ENCODE measurements around the gene CNTNAP4. TPM values are rescaled to one million over a fixed set of nuclear protein-coding genes. Genes with fewer than 3 reads are reported as not detected.

CNTNAP4 gene
- polyA plus RNA-seq, 1 donor: 2.4 TPM

- Histone ChIP-seq H3K4me1 (ENCODE audit: control insufficient read depth, insufficient read depth, low read length) (no peaks in the 10 kb centered on the region), H3K27ac (ENCODE audit: low read length) (no peak overlapping the region), H3K36me3 (ENCODE audit: control insufficient read depth, insufficient read depth, low read length) (no peaks in the 10 kb centered on the region), H3K27me3 (ENCODE audit: control insufficient read depth, insufficient read depth, low read length) (no peaks in the 10 kb centered on the region), H3K4me3 (ENCODE audit: low read length) (no peak overlapping the region), H3K9me3 (ENCODE audit: control insufficient read depth, low read depth, low read length) (no peaks in the 10 kb centered on the region)
- no peak for DNase-seq
- WGBS (ENCODE audit: insufficient coverage, low lambda C conversion rate): 83% methylated on average over 2 of the region's 4 CpGs
Observed at GRCh38 chr16:76303637-76304314, 26.6 kb downstream of the CNTNAP4 start.

DNA sequence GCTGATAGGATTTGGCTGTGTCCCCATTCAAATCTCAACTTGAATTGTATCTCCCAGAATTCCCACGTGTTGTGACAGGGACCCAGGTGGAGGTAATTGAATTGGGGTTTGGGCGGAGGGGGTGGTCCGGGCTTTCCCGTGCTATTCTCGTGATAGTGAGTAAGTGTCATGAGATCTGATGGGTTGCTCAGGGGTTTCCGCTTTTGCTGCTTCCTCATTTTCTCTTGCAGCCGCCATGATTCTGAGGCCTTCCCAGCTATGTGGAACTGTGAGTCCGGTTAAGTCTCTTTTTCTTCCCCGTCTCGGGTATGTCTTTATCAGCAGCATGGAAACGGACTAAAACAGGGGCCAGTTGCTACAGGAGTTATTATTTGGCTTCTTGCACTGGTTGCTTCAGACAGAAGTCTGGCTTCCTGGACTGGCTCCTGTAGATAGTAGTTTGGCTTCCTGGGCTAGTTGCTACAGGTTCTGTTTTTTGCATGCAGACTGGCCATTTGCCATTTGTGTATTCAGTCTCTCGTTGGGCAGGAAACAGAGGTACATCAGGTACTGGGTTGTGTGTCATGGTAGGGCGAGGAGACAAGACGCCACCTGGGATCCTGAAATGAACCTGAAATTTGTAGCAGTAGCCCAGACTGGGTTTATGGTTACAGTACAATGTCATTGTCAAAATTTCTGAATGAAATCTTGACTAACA, 32.6 kb downstream of the CNTNAP4 start:
- no peaks in the 10 kb centered on the region for H3K36me3 ChIP-seq (ENCODE audit: control insufficient read depth, insufficient read depth, low read length)
- H3K27me3 ChIP-seq (ENCODE audit: control insufficient read depth, insufficient read depth, low read length): no peaks in the 10 kb centered on the region
- H3K27ac ChIP-seq (ENCODE audit: low read length): no peak overlapping the region
- no peaks in the 10 kb centered on the region for H3K9me3 ChIP-seq (ENCODE audit: control insufficient read depth, low read depth, low read length)
- no peaks in the 10 kb centered on the region for H3K4me1 ChIP-seq (ENCODE audit: control insufficient read depth, insufficient read depth, low read length)
- no peak for DNase-seq
- no CpG with 5 or more reads among the region's 14 CpGs for WGBS (ENCODE audit: insufficient coverage, low lambda C conversion rate)
- no peak overlapping the region for H3K4me3 ChIP-seq (ENCODE audit: low read length)

GRCh38 chr16:76311260-76311659, 34.1 kb downstream of the CNTNAP4 start:
- no peak overlapping the region for H3K27ac ChIP-seq (ENCODE audit: low read length)
- no peak overlapping the region for H3K4me3 ChIP-seq (ENCODE audit: low read length)
- H3K36me3 ChIP-seq (ENCODE audit: control insufficient read depth, insufficient read depth, low read length): no peaks in the 10 kb centered on the region
- no peaks in the 10 kb centered on the region for H3K4me1 ChIP-seq (ENCODE audit: control insufficient read depth, insufficient read depth, low read length)
- no peak for DNase-seq
- H3K27me3 ChIP-seq (ENCODE audit: control insufficient read depth, insufficient read depth, low read length): no peaks in the 10 kb centered on the region
- no CpG with 5 or more reads among the region's 2 CpGs for WGBS (ENCODE audit: insufficient coverage, low lambda C conversion rate)
- no peaks in the 10 kb centered on the region for H3K9me3 ChIP-seq (ENCODE audit: control insufficient read depth, low read depth, low read length)

DNA sequence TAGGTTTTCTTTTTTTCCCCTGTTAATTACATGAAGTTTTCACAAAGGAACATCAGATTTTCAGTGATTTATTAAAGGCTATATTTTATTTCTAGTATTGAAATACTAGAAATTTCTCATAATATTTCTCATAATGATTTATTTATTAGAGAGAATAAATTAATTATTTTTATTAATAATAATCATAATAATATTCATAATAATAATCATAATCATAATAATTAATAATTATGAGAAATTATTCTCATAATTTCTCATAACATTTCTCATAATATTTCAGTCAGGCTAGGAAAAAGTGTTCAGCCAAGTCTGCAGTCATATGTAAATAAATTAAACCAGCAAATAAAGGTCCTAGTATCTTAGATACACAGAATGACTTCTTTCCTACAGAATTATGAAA, 41.4 kb downstream of the CNTNAP4 start:
- no peak overlapping the region for H3K27ac ChIP-seq (ENCODE audit: low read length)
- H3K4me3 ChIP-seq (ENCODE audit: low read length): no peak overlapping the region
- no peaks in the 10 kb centered on the region for H3K9me3 ChIP-seq (ENCODE audit: control insufficient read depth, low read depth, low read length)
- DNase-seq: no peak
- H3K4me1 ChIP-seq (ENCODE audit: control insufficient read depth, insufficient read depth, low read length): no peaks in the 10 kb centered on the region
- no peaks in the 10 kb centered on the region for H3K27me3 ChIP-seq (ENCODE audit: control insufficient read depth, insufficient read depth, low read length)
- no peaks in the 10 kb centered on the region for H3K36me3 ChIP-seq (ENCODE audit: control insufficient read depth, insufficient read depth, low read length)

GRCh38 chr16:76329106-76329505, 51.9 kb downstream of the CNTNAP4 start:
- no peaks in the 10 kb centered on the region for H3K36me3 ChIP-seq (ENCODE audit: control insufficient read depth, insufficient read depth, low read length)
- H3K27ac ChIP-seq (ENCODE audit: low read length): no peak overlapping the region
- DNase-seq: no peak
- no peaks in the 10 kb centered on the region for H3K27me3 ChIP-seq (ENCODE audit: control insufficient read depth, insufficient read depth, low read length)
- H3K4me1 ChIP-seq (ENCODE audit: control insufficient read depth, insufficient read depth, low read length): no peaks in the 10 kb centered on the region
- no peak overlapping the region for H3K4me3 ChIP-seq (ENCODE audit: low read length)
- H3K9me3 ChIP-seq (ENCODE audit: control insufficient read depth, low read depth, low read length): no peaks in the 10 kb centered on the region
- WGBS (ENCODE audit: insufficient coverage, low lambda C conversion rate): 50% methylated on average over 1 of the region's 1 CpG

GRCh38 chr16:76335180-76335974, 58.2 kb downstream of the CNTNAP4 start:
- DNase-seq: no peak

DNA sequence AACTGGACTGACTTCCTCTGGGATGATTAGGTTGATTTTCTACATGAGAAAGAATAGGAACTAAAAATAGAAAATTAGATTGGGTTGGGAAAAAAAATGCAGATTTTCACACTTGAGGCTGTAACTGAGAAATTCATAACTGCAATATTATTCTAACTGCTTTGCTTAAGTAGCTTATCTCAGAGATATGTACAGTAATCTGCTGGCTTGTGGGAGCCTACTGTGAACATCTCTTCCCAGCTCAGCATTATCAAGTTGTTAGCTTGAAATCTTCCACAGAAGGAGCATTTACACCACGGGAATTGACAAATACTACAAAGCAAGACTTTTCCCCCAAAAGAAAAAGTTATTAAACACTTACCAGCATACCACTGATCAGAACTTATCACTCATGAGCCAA, 58.9 kb downstream of the CNTNAP4 start:
- Histone ChIP-seq H3K4me3 (ENCODE audit: low read length) (no peak overlapping the region), H3K27ac (ENCODE audit: low read length) (no peak overlapping the region), H3K4me1 (ENCODE audit: control insufficient read depth, insufficient read depth, low read length) (no peaks in the 10 kb centered on the region), H3K9me3 (ENCODE audit: control insufficient read depth, low read depth, low read length) (no peaks in the 10 kb centered on the region), H3K27me3 (ENCODE audit: control insufficient read depth, insufficient read depth, low read length) (no peaks in the 10 kb centered on the region), H3K36me3 (ENCODE audit: control insufficient read depth, insufficient read depth, low read length) (no peaks in the 10 kb centered on the region)
- WGBS (ENCODE audit: insufficient coverage, low lambda C conversion rate): no CpG with 5 or more reads among the region's 1 CpG
- DNase-seq: no peak

More at GRCh38 chr16:76335180-76335974, 58.2 kb downstream of the CNTNAP4 start:
- Histone ChIP-seq H3K27me3 (ENCODE audit: control insufficient read depth, insufficient read depth, low read length) (no peaks in the 10 kb centered on the region), H3K9me3 (ENCODE audit: control insufficient read depth, low read depth, low read length) (no peaks in the 10 kb centered on the region), H3K27ac (ENCODE audit: low read length) (no peak overlapping the region), H3K36me3 (ENCODE audit: control insufficient read depth, insufficient read depth, low read length) (no peaks in the 10 kb centered on the region), H3K4me3 (ENCODE audit: low read length) (no peak overlapping the region), H3K4me1 (ENCODE audit: control insufficient read depth, insufficient read depth, low read length) (no peaks in the 10 kb centered on the region)
- 100% methylated on average over 1 of the region's 3 CpGs for WGBS (ENCODE audit: insufficient coverage, low lambda C conversion rate)

DNA sequence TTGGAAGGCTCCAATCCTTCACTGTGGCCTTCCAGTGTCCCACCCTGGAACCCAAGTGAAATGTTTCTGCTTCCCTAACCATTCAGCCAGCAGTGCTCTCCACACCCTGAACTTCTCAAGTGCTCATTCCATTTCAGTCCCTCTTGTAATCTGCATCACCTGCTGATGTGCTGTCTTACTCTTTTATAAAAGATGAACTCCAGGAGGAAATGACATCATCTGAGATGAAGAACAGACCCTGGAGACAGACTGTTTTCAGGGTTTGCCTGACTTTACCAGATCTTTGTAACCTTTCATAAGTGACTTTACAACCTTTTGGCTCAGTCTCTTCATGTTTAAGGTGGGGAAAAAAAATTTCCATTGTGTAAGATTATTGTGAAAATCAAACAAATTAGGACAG, 61.3 kb downstream of the CNTNAP4 start:
- Histone ChIP-seq H3K4me1 (ENCODE audit: control insufficient read depth, insufficient read depth, low read length) (no peaks in the 10 kb centered on the region), H3K4me3 (ENCODE audit: low read length) (no peak overlapping the region), H3K36me3 (ENCODE audit: control insufficient read depth, insufficient read depth, low read length) (no peaks in the 10 kb centered on the region), H3K9me3 (ENCODE audit: control insufficient read depth, low read depth, low read length) (no peaks in the 10 kb centered on the region), H3K27ac (ENCODE audit: low read length) (no peak overlapping the region), H3K27me3 (ENCODE audit: control insufficient read depth, insufficient read depth, low read length) (no peaks in the 10 kb centered on the region)
- DNase-seq: no peak

- no peaks in the 10 kb centered on the region for H3K27me3 ChIP-seq (ENCODE audit: control insufficient read depth, insufficient read depth, low read length)
- WGBS (ENCODE audit: insufficient coverage, low lambda C conversion rate): 79% methylated on average over 2 of the region's 3 CpGs
- no peak for DNase-seq
- no peaks in the 10 kb centered on the region for H3K9me3 ChIP-seq (ENCODE audit: control insufficient read depth, low read depth, low read length)
- H3K36me3 ChIP-seq (ENCODE audit: control insufficient read depth, insufficient read depth, low read length): no peaks in the 10 kb centered on the region
- no peak overlapping the region for H3K27ac ChIP-seq (ENCODE audit: low read length)
- H3K4me3 ChIP-seq (ENCODE audit: low read length): no peak overlapping the region
- no peaks in the 10 kb centered on the region for H3K4me1 ChIP-seq (ENCODE audit: control insufficient read depth, insufficient read depth, low read length)
Observed at GRCh38 chr16:76343769-76344168, 66.6 kb downstream of the CNTNAP4 start.

- Histone ChIP-seq H3K36me3 (ENCODE audit: control insufficient read depth, insufficient read depth, low read length) (no peaks in the 10 kb centered on the region), H3K9me3 (ENCODE audit: control insufficient read depth, low read depth, low read length) (no peaks in the 10 kb centered on the region), H3K27ac (ENCODE audit: low read length) (no peak overlapping the region), H3K27me3 (ENCODE audit: control insufficient read depth, insufficient read depth, low read length) (no peaks in the 10 kb centered on the region), H3K4me3 (ENCODE audit: low read length) (no peak overlapping the region), H3K4me1 (ENCODE audit: control insufficient read depth, insufficient read depth, low read length) (no peaks in the 10 kb centered on the region)
- 100% methylated on average over 1 of the region's 3 CpGs for WGBS (ENCODE audit: insufficient coverage, low lambda C conversion rate)
- no peak for DNase-seq
Observed at GRCh38 chr16:76345163-76345661, 68.0 kb downstream of the CNTNAP4 start.

Measured in large intestine (tissue), 3 donors.